GM12875 (cell line): ENCODE results near the gene MPV17L2.

Source experiments
- H3K4me3 ChIP-seq: one replicate; pipeline ENCODE4 v1.5.1; 2011; ENCODE audit warnings: low read depth, low read length, control low read depth
- CTCF ChIP-seq: IDR thresholded peaks from 2 replicates; pipeline ENCODE4 v1.5.1; 2011; ENCODE audit warnings: low read depth, mild to moderate bottlenecking, control low read depth, inconsistent platforms, low read length, moderate library complexity, borderline replicate concordance; ENCODE audit not compliant: insufficient read depth

MPV17L2 gene

GRCh38 chr19:18161636-18162002, 31.4 kb upstream of the MPV17L2 start:
- no peak overlapping the region for H3K4me3 ChIP-seq
- no peak for TF ChIP-seq CTCF

GRCh38 chr19:18164072-18164471, 28.9 kb upstream of the MPV17L2 start:
- no peak overlapping the region for H3K4me3 ChIP-seq
- TF ChIP-seq CTCF: no peak

GRCh38 chr19:18165794-18166544, 27.0 kb upstream of the MPV17L2 start:
- H3K4me3 ChIP-seq: no peak overlapping the region
- TF ChIP-seq CTCF: no peak

GRCh38 chr19:18167011-18167410, 26.0 kb upstream of the MPV17L2 start:
- no peak overlapping the region for H3K4me3 ChIP-seq
- no peak for TF ChIP-seq CTCF

GRCh38 chr19:18167975-18168645, 24.9 kb upstream of the MPV17L2 start:
- H3K4me3 ChIP-seq: no peak overlapping the region
- peak; percentile 86 for TF ChIP-seq CTCF

GRCh38 chr19:18168673-18169381, 24.2 kb upstream of the MPV17L2 start:
- no peak overlapping the region for H3K4me3 ChIP-seq
- no peak for TF ChIP-seq CTCF

GRCh38 chr19:18170714-18171255, 22.2 kb upstream of the MPV17L2 start:
- peak overlapping the region; percentile 26 for H3K4me3 ChIP-seq
- no peak for TF ChIP-seq CTCF
